Endothelial cell of umbilical vein (primary cell): ENCODE data around the gene RASGRF1. TPM values are rescaled to one million over a fixed set of nuclear protein-coding genes. Genes with fewer than 3 reads are reported as not detected.

Source experiments
- BruUV-seq: library from RNA; stranded (reverse); fragments of 400-500 nt; replicated peaks from 2 replicates; lab custom pipeline; 2021; lab: Mats Ljungman, UMichigan
- CTCF ChIA-PET: fragments of 300-600, 350-600 bp; sonication (Branson Sonifier 250); formaldehyde crosslinking; loops from one replicate; lab custom pipeline; 2021; ENCODE audit warnings: antibody characterized with exemption, inconsistent platforms; lab: Charles Lee
- POLR2A ChIA-PET: fragments of 300-600, 350-600 bp; sonication (Branson Sonifier 250); formaldehyde crosslinking; loops from one replicate; lab custom pipeline; 2021; ENCODE audit warnings: antibody characterized with exemption, inconsistent platforms; lab: Charles Lee
- DNase-seq: peaks from one replicate; pipeline ENCODE4 v3.0.0-alpha.2; 2011; ENCODE audit warnings: low read depth, low spot score
- FAIRE-seq: peaks from 2 replicates; lab custom pipeline; 2011; peaks lifted over from hg19 to GRCh38; lab: Jason Lieb, UNC
- H2AFZ ChIP-seq: 2 replicates; pipeline ENCODE4 v1.6.0; 2012; ENCODE audit warnings: low read depth, low read length, control low read depth, inconsistent platforms
- H3K27ac ChIP-seq: 2 replicates; pipeline ENCODE4 v1.5.1; 2011; ENCODE audit warnings: low read depth, mild to moderate bottlenecking, control low read depth, low read length, moderate library complexity; ENCODE audit not compliant: insufficient read depth
- H3K27me3 ChIP-seq, 2 experiments: 2 replicates each; pipeline versions ENCODE4 v1.6.0 to v1.6.1; 2011; ENCODE audit warnings: low read length in 2 of 2, mixed read lengths in 1 of 2; ENCODE audit not compliant: control insufficient read depth in 2 of 2, insufficient read depth in 2 of 2
- H3K36me3 ChIP-seq, 2 experiments: 2 replicates in 1 of 2; 3 replicates in 1 of 2; pipeline ENCODE4 v1.5.1; 2011; ENCODE audit warnings: low read length in 2 of 2, mild to moderate bottlenecking in 1 of 2, moderate library complexity in 1 of 2; ENCODE audit not compliant: control insufficient read depth in 2 of 2, insufficient read depth in 2 of 2; ENCODE audit errors: extremely low read depth in 1 of 2
- H3K4me1 ChIP-seq: 3 replicates; pipeline ENCODE4 v1.5.1; 2011; ENCODE audit warnings: mild to moderate bottlenecking, low read length; ENCODE audit not compliant: control insufficient read depth, insufficient read depth; ENCODE audit errors: extremely low read depth
- H3K4me2 ChIP-seq: 2 replicates; pipeline ENCODE4 v1.6.1; 2011; ENCODE audit warnings: low read length, control low read depth, mixed read lengths; ENCODE audit not compliant: insufficient read depth
- H3K4me3 ChIP-seq, 3 experiments: fragments of 200-600 bp in 1 of 3; sonication (generic), shearing (Covaris generic) in 1 of 3; replicated peaks in 1 of 3; 2 replicates each; pipeline ENCODE4 v1.5.1; 2011 to 2016; ENCODE audit warnings: control low read depth in 3 of 3, low read length in 3 of 3, mild to moderate bottlenecking in 2 of 3, inconsistent platforms in 1 of 3, low read depth in 1 of 3, moderate library complexity in 1 of 3; ENCODE audit not compliant: insufficient read depth in 1 of 3
- H3K79me2 ChIP-seq: 2 replicates; pipeline ENCODE4 v1.6.0; 2012; ENCODE audit warnings: low read length, inconsistent platforms; ENCODE audit not compliant: control insufficient read depth, insufficient read depth
- H3K9ac ChIP-seq: replicated peaks from 2 replicates; pipeline ENCODE3; 2011; ENCODE audit warnings: low read length, control low read depth; ENCODE audit not compliant: insufficient read depth; ENCODE audit errors: extremely low read depth
- H3K9me1 ChIP-seq: replicated peaks from 3 replicates; pipeline ENCODE4 v1.6.0; 2011; ENCODE audit warnings: mild to moderate bottlenecking, low read length; ENCODE audit not compliant: control insufficient read depth, insufficient read depth; ENCODE audit errors: extremely low read depth
- H3K9me3 ChIP-seq: replicated peaks from 2 replicates; pipeline ENCODE4 v1.5.1; 2012; ENCODE audit warnings: low read length, inconsistent platforms; ENCODE audit not compliant: control insufficient read depth, insufficient read depth
- H4K20me1 ChIP-seq: replicated peaks from 2 replicates; pipeline ENCODE3; 2011; ENCODE audit warnings: mild to moderate bottlenecking, low read length; ENCODE audit not compliant: control insufficient read depth, insufficient read depth; ENCODE audit errors: extremely low read depth
- CTCF ChIP-seq, 2 donors: IDR thresholded peaks; 1 replicate in 1 of 2; 2 replicates in 1 of 2; pipeline ENCODE4 v1.5.1; 2011; ENCODE audit warnings: low read length in 2 of 2, mild to moderate bottlenecking in 2 of 2, moderate library complexity in 2 of 2, control low read depth in 1 of 2, inconsistent platforms in 1 of 2, low read depth in 1 of 2; ENCODE audit not compliant: insufficient read depth in 1 of 2; ENCODE audit errors: extremely low read depth in 1 of 2
- EZH2 ChIP-seq: IDR thresholded peaks from 2 replicates; pipeline ENCODE4 v1.6.1; 2012; ENCODE audit warnings: borderline replicate concordance, low read depth, mild to moderate bottlenecking, moderate library complexity, low read length, inconsistent platforms; ENCODE audit not compliant: severe bottlenecking
- FOS ChIP-seq: IDR thresholded peaks from 2 replicates; pipeline ENCODE4 v1.6.1; 2011; ENCODE audit warnings: mild to moderate bottlenecking, low read length, moderate library complexity, borderline replicate concordance; ENCODE audit not compliant: insufficient read depth
- GATA2 ChIP-seq: IDR thresholded peaks from 2 replicates; pipeline ENCODE4 v1.7.0; 2011; ENCODE audit warnings: low read depth, mild to moderate bottlenecking, moderate library complexity, mixed read lengths, low read length; ENCODE audit not compliant: insufficient read length, insufficient read depth
- POLR2A ChIP-seq: IDR thresholded peaks from 2 replicates; pipeline ENCODE4 v1.6.1; 2012; ENCODE audit warnings: low read depth, mild to moderate bottlenecking, control low read depth, low read length
- POLR2AphosphoS5 ChIP-seq: IDR thresholded peaks from 2 replicates; pipeline ENCODE4 v1.6.1; 2012; ENCODE audit warnings: low read depth, mild to moderate bottlenecking, control low read depth, low read length, moderate library complexity; ENCODE audit not compliant: insufficient read depth
- dilution Hi-C: fragments of 300-500 bp; cut with MboI; formaldehyde crosslinking; loops from one replicate; pipeline ENCODE4 v1.15.0; 2019; ENCODE audit warnings: low sequenced_read_pairs; ENCODE audit not compliant: extremely low pct_ligation_motif_present
- intact Hi-C: fragments of 100-400 bp; cut with micrococcal nuclease; formaldehyde crosslinking; loops from one replicate; pipeline ENCODE4 v1.10.0; 2022
- polyA plus RNA-seq, 4 experiments: library from polyadenylated mRNA; depleted of rRNA in 3 of 4; stranded (reverse) in 3 of 4; unstranded in 1 of 4; fragments of >200 nt; gene quantifications; 2 replicates each; pipeline versions ENCODE4 v1.2.1 to v1.2.3, GENCODE V29; 2011 to 2012; ENCODE audit warnings: missing spikeins in 1 of 4
- total RNA-seq: library from RNA; stranded (reverse); gene quantifications from 2 replicates; pipeline ENCODE4 v1.2.3, GENCODE V29; 2021
- TF ChIP-seq, protein P1 (sequence below): IDR thresholded peaks from 2 replicates; pipeline ENCODE4 v1.6.1; 2011; ENCODE audit not compliant: insufficient read depth, insufficient read length

RASGRF1 gene
- total and polyA plus RNA-seq, 2 donors (not counting 3 experiments of a cell fraction or from before 2014, with no cell fraction given) = 0.04 TPM; not detected in 1

- Histone ChIP-seq H3K79me2 (no peaks in the 10 kb centered on the region), H3K4me1 (no peaks in the 10 kb centered on the region), H3K9ac (no peak overlapping the region), H3K36me3 (no peaks in the 10 kb centered on the region), H3K4me2 (no peak overlapping the region), H2AFZ (no peak overlapping the region), H3K4me3 (no peak overlapping the region), H3K27me3 (peaks cover 7% of the 10 kb centered on the region in 2 experiments), H3K27ac (no peak overlapping the region), H4K20me1 (no peaks in the 10 kb centered on the region), H3K9me1 (no peaks in the 10 kb centered on the region), H3K9me3 (no peaks in the 10 kb centered on the region)
- TF ChIP-seq POLR2A (no peak), EZH2 (no peak), POLR2AphosphoS5 (no peak), GATA2 (no peak), CTCF (IDR thresholded peaks at IDR 0.05; ENCODE audit: extremely low read depth in 1 of 2, insufficient read depth in 1 of 2, low read depth in 1 of 2, low read length in 2 of 2) (no peak), FOS (no peak)
- TF ChIP-seq, protein P1, sequence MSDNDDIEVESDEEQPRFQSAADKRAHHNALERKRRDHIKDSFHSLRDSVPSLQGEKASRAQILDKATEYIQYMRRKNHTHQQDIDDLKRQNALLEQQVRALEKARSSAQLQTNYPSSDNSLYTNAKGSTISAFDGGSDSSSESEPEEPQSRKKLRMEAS = no peak
- ChIA-PET POLR2A (no interaction called here), CTCF (interaction anchor here (2.1 kb wide), 1 partner anchor 149 kb away, joined by 5 read pairs; no protein-coding TSS in a partner anchor)
- no TSS peak for BruUV-seq
- dilution Hi-C loops = no loop called here
- intact Hi-C loops = no loop called here
- FAIRE-seq (no peak), DNase-seq (no peak)
These were observed 54.8 kb downstream of the RASGRF1 start for GRCh38 chr15:79035814-79036213.
